ENCODE measurements around the gene PCDHGB5.
"Not testable (repeated sequence)": the region's sequence is repeated elsewhere in the genome, so short reads cannot be mapped to it uniquely, and the experiment has no call there.

Gene PCDHGB5

DNA sequence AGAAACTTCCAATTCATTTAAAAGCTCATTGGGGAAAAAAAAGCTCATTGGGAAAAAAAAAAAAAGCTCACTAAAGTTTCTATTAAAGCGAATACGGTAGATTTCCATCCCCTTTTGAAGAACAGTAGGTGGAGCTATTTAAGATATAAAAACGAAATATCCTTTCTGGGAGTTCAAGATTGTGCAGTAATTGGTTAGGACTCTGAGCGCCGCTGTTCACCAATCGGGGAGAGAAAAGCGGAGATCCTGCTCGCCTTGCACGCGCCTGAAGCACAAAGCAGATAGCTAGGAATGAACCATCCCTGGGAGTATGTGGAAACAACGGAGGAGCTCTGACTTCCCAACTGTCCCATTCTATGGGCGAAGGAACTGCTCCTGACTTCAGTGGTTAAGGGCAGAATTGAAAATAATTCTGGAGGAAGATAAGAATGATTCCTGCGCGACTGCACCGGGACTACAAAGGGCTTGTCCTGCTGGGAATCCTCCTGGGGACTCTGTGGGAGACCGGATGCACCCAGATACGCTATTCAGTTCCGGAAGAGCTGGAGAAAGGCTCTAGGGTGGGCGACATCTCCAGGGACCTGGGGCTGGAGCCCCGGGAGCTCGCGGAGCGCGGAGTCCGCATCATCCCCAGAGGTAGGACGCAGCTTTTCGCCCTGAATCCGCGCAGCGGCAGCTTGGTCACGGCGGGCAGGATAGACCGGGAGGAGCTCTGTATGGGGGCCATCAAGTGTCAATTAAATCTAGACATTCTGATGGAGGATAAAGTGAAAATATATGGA lies 32.8 kb downstream of the PCDHGB5 start, which contains the start of gene PCDHGA12:
PCDHGA12 (plus strand) TSS at position 176 of the 782 bp plus-strand sequence; CDS start at position 429, 253 bp downstream.
- peak within 1 kb of the TSS; percentile 26 for H3K4me3 ChIP-seq (replicated peaks; ENCODE audit: low read depth, low read length)
- TF ChIP-seq, protein P1, sequence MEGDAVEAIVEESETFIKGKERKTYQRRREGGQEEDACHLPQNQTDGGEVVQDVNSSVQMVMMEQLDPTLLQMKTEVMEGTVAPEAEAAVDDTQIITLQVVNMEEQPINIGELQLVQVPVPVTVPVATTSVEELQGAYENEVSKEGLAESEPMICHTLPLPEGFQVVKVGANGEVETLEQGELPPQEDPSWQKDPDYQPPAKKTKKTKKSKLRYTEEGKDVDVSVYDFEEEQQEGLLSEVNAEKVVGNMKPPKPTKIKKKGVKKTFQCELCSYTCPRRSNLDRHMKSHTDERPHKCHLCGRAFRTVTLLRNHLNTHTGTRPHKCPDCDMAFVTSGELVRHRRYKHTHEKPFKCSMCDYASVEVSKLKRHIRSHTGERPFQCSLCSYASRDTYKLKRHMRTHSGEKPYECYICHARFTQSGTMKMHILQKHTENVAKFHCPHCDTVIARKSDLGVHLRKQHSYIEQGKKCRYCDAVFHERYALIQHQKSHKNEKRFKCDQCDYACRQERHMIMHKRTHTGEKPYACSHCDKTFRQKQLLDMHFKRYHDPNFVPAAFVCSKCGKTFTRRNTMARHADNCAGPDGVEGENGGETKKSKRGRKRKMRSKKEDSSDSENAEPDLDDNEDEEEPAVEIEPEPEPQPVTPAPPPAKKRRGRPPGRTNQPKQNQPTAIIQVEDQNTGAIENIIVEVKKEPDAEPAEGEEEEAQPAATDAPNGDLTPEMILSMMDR (IDR thresholded peaks at IDR 0.05; ENCODE audit: low read depth, low read length, missing control alignments), result peak; percentile 49
- peak; percentile 65 for DNase-seq (ENCODE audit: extremely low read depth, low read depth)

DNA sequence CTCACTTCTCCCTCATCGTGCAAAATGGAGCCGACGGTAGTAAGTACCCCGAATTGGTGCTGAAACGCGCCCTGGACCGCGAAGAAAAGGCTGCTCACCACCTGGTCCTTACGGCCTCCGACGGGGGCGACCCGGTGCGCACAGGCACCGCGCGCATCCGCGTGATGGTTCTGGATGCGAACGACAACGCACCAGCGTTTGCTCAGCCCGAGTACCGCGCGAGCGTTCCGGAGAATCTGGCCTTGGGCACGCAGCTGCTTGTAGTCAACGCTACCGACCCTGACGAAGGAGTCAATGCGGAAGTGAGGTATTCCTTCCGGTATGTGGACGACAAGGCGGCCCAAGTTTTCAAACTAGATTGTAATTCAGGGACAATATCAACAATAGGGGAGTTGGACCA lies 33.5 kb downstream of the PCDHGB5 start:
- DNase-seq (ENCODE audit: extremely low read depth, low read depth), result no peak
- H3K4me3 ChIP-seq (replicated peaks; ENCODE audit: low read depth, low read length), result peak overlapping the region; percentile 26
- TF ChIP-seq, protein P1 (IDR thresholded peaks at IDR 0.05; ENCODE audit: low read depth, low read length, missing control alignments), result no peak

DNA sequence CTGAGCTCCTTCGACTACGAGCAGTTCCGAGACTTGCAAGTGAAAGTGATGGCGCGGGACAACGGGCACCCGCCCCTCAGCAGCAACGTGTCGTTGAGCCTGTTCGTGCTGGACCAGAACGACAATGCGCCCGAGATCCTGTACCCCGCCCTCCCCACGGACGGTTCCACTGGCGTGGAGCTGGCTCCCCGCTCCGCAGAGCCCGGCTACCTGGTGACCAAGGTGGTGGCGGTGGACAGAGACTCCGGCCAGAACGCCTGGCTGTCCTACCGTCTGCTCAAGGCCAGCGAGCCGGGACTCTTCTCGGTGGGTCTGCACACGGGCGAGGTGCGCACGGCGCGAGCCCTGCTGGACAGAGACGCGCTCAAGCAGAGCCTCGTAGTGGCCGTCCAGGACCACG lies 34.6 kb downstream of the PCDHGB5 start:
- not testable (repeated sequence) for H3K4me3 ChIP-seq (replicated peaks; ENCODE audit: low read depth, low read length)

DNA sequence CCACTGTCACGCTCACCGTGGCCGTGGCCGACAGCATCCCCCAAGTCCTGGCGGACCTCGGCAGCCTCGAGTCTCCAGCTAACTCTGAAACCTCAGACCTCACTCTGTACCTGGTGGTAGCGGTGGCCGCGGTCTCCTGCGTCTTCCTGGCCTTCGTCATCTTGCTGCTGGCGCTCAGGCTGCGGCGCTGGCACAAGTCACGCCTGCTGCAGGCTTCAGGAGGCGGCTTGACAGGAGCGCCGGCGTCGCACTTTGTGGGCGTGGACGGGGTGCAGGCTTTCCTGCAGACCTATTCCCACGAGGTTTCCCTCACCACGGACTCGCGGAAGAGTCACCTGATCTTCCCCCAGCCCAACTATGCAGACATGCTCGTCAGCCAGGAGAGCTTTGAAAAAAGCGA lies 35.0 kb downstream of the PCDHGB5 start:
- H3K4me3 ChIP-seq (replicated peaks; ENCODE audit: low read depth, low read length); DNase-seq (ENCODE audit: extremely low read depth, low read depth): not testable (repeated sequence)

More for the DNA sequence above, 34.6 kb downstream of the PCDHGB5 start:
- not testable (repeated sequence) for DNase-seq (ENCODE audit: extremely low read depth, low read depth)

DNA sequence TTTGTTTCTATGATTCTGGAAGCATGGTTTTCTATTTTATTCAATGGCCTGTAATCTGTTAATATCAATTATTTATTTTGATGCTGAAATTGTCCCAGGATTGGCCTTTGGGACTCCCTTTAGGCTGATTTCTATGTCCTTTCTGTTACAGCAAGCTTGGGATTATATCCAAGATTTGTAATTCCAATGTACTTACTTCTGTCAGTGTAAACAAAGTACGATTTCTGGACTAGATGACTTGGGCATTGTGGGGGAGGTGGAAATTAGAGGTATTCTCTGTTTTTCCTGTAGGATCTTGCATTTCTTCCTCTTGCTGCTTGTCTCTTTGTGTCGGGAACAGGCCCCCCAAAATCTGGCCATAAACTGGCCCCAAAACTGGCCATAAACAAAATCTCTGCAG lies 36.3 kb downstream of the PCDHGB5 start:
- no peak for DNase-seq (ENCODE audit: extremely low read depth, low read depth)
- H3K4me3 ChIP-seq (replicated peaks; ENCODE audit: low read depth, low read length), result no peak overlapping the region
- TF ChIP-seq, protein P1 (IDR thresholded peaks at IDR 0.05; ENCODE audit: low read depth, low read length, missing control alignments), result no peak

DNA sequence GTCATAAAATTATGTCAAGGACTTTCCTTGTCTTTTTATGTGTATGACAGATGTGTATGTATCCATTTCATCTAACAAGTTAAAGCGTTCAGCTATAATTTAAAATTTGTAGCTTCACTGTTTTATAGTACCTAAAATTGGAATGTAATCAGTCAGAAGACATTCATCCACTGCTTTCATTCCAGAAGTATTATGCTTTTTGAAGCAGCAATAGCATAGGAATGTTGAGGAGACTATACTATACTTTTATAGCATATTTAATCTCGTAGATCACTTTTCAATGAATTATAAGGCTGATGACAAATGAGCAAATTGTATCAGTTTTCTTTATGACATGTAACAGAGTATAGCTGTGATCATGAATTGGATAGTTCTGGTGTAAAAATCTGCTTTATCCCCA lies 39.5 kb downstream of the PCDHGB5 start:
- DNase-seq (ENCODE audit: extremely low read depth, low read depth), result no peak
- TF ChIP-seq, protein P1 (IDR thresholded peaks at IDR 0.05; ENCODE audit: low read depth, low read length, missing control alignments), result no peak
- no peak overlapping the region for H3K4me3 ChIP-seq (replicated peaks; ENCODE audit: low read depth, low read length)

DNA sequence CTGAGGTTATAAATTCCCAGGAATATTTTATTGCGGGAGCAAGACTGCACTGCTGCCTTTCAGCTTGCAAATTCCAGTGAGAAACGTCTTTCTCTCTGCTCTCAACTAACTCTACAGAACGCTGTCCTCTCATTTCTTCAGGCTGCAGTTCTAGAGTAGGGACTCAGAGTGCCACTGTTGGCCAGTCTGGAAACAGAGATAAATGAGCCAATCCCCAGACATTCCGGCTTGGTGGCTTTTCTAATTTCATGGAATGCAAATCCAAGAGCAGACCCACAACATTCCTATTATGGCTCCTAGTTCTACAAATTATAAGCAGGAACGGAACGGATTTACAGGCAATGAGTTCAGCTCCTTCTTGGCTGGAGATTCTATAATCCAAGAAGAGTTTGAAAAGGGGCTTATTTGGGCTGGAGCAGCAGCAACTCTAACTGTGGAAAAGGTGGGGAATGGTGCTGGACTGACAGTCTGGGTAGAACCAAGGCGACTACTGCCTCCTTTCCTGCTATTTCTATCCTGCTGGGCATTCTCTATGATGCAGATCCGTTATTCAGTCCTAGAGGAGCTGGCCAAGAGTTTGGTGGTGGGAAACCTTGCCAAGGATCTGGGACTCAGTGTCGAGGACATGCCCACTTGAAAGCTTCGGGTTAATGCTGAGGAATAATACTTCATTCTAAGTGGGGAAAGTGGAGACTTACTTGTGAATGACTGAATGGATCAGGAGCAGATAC lies 41.8 kb downstream of the PCDHGB5 start:
- TF ChIP-seq, protein P1 (IDR thresholded peaks at IDR 0.05; ENCODE audit: low read depth, low read length, missing control alignments), result no peak
- DNase-seq (ENCODE audit: extremely low read depth, low read depth), result no peak
- H3K4me3 ChIP-seq (replicated peaks; ENCODE audit: low read depth, low read length), result no peak overlapping the region
